Activated naive CD8-positive, alpha-beta T cell treated with anti-CD3 and anti-CD28 coated beads for 36 hours (primary cell): ENCODE results near the gene PRSS50. TPM values are rescaled to one million over a fixed set of nuclear protein-coding genes. Genes with fewer than 3 reads are reported as not detected.

Experiments used
- DNase-seq: peaks from one replicate; pipeline ENCODE4 v3.0.0; 2021
- H3K27ac Mint-ChIP-seq: one replicate; pipeline ENCODE4 v1.8.0; 2022; ENCODE audit warnings: mild to moderate bottlenecking, moderate library complexity, mixed read lengths
- H3K27me3 Mint-ChIP-seq: one replicate; pipeline ENCODE4 v1.8.0; 2022; ENCODE audit warnings: mild to moderate bottlenecking, mixed read lengths
- H3K36me3 Mint-ChIP-seq: one replicate; pipeline ENCODE4 v1.8.0; 2021; ENCODE audit warnings: mild to moderate bottlenecking, mixed read lengths
- H3K4me1 Mint-ChIP-seq: one replicate; pipeline ENCODE4 v1.8.0; 2021; ENCODE audit warnings: mixed read lengths
- H3K4me3 Mint-ChIP-seq: one replicate; pipeline ENCODE4 v1.8.0; 2022; ENCODE audit warnings: mild to moderate bottlenecking, moderate library complexity, mixed read lengths
- H3K9me3 Mint-ChIP-seq: one replicate; pipeline ENCODE4 v1.8.0; 2022; ENCODE audit warnings: mixed read lengths
- total RNA-seq, 2 experiments: library from RNA; stranded (reverse); gene quantifications; one replicate each; pipeline ENCODE4 v1.2.3, GENCODE V29; 2021

Gene PRSS50
- total RNA-seq, 2 experiments from 2014 or later, result not detected

DNA sequence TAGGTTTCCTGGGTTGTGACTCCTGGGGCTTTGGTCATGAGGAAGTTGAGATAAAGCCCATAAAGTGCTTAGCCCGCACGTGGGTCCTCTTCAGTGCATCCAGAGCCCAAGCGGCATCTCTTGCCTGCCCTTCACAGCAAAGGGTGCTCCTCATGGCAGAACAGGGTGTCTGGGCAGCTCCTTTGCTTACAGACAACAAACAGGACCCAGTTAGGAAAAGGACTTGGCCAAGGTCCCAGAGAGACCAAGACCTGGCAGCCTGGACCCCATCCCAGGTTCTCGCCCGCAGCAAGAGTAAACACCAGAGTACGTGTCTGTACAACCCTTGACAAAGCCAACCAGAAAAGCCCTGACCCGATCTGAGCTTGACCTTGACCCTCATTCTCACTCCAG lies 51.2 kb downstream of the PRSS50 start:
- Mint-ChIP-seq H3K4me3 (no peak overlapping the region), H3K27ac (no peak overlapping the region), H3K36me3 (no peaks in the 10 kb centered on the region), H3K9me3 (no peaks in the 10 kb centered on the region), H3K4me1 (no peaks in the 10 kb centered on the region), H3K27me3 (no peaks in the 10 kb centered on the region)
- no peak for DNase-seq

DNA sequence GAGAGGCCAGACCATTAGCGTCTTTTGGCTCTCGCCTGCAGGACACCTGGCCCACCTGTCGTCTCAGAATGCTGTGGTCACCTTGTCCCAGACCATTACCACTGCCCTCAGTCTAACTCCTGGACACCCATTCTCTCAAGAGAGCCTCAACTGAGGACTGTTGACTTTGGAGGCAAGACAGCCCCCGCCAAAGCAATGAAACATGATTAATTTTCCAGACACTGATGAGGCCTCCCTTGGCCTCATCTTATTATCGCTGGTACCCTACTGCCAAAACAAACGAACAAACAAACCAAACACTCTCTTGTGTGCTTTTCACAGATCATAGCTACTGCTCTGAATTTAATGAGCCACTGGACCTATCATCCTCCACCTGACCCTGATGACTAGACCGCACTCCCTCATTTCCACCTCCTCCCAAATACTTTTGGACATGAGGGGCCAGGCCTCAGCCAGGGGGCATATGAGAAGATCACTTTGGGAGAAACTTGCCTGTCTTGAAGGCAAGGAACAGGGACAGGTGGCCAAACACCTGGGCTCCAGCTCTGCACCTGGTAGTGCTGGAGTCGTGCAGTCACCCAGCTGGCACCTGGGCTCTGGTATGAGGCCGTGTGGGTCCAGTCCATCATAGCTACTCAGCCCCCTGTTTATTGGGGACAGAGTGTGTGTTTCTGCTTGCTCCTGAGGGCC lies 51.8 kb downstream of the PRSS50 start:
- Mint-ChIP-seq H3K36me3 (no peaks in the 10 kb centered on the region), H3K9me3 (no peaks in the 10 kb centered on the region), H3K27ac (no peak overlapping the region), H3K4me1 (no peaks in the 10 kb centered on the region), H3K4me3 (no peak overlapping the region), H3K27me3 (no peaks in the 10 kb centered on the region)
- no peak for DNase-seq

DNA sequence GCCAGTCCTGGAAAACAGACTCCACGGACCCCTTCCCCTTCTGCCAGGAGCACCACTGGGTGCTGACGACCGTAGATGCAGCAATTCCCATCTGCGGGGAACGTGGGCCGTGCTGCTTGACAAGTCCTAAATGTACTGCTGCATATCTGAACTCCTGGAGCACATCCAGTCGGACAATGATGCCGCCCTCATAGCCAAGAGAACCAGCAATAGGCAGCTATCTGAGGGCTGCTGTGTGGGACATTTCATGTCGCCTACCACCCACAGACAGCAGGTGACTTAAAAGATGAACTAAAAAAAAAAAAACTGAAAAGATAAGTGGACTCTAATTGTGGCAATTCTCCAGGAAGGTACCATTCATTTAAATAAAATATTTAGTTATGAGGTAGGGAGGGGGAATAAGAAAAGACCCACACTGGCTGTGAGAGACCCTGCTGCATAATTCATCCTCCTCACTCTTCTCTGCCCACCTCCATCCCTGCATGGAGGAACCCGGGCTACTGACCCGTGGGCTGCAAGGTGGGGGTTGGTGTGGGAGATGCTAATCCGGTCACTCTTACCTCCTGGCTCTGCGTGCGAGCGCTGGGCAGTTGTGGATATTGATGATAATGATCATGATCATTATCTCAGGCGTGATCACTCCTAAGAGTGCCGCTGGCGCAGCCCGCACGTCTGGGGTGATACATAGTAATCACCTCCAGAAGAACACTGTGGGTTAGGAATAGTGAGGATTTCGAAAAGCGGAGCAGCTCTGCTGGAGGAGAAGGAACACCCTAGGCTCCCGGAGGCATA lies 52.5 kb downstream of the PRSS50 start:
- no peaks in the 10 kb centered on the region for H3K4me1 Mint-ChIP-seq
- H3K36me3 Mint-ChIP-seq, result no peaks in the 10 kb centered on the region
- H3K27me3 Mint-ChIP-seq, result no peaks in the 10 kb centered on the region
- no peak overlapping the region for H3K4me3 Mint-ChIP-seq
- H3K27ac Mint-ChIP-seq, result no peak overlapping the region
- DNase-seq, result no peak
- no peaks in the 10 kb centered on the region for H3K9me3 Mint-ChIP-seq

DNA sequence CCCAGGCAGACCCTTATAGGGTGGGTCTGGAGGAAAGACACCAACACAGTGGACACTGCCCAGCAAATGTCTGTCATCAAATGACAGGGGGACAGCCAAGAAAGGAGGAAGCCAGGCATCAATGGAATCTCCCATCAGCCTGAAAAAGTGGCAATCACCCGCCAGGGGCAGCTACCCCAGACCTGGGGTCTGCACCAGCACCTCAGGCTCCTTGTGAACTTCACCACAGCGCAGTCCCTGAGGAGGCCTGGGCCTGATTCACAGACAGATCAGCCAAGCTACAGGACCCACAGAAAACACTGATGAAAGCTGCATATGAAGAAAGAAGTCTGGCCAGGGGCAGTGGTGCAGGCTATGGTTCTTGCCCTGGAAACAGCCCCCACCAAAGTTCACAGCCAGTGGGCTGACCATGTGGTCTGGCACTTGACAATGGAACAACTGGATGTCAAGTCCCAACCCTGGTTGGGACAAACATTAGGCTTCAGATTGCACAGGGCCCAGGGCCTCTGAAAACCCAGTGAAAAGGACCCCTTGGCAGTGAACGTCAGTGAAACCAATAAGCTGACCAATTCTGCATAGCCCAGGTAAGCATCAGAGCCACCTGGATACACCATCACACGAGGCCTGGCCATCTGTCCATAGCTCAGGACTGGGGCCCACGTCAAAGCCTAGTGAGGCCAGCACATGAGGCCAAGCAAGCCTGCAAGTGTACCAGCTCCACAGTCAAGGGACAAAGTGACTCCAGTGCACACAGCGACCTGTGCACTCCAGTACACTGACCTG lies 53.3 kb downstream of the PRSS50 start:
- no peaks in the 10 kb centered on the region for H3K27me3 Mint-ChIP-seq
- H3K4me3 Mint-ChIP-seq, result no peak overlapping the region
- H3K36me3 Mint-ChIP-seq, result no peaks in the 10 kb centered on the region
- H3K27ac Mint-ChIP-seq, result no peak overlapping the region
- H3K4me1 Mint-ChIP-seq, result no peaks in the 10 kb centered on the region
- DNase-seq, result no peak
- no peaks in the 10 kb centered on the region for H3K9me3 Mint-ChIP-seq

DNA sequence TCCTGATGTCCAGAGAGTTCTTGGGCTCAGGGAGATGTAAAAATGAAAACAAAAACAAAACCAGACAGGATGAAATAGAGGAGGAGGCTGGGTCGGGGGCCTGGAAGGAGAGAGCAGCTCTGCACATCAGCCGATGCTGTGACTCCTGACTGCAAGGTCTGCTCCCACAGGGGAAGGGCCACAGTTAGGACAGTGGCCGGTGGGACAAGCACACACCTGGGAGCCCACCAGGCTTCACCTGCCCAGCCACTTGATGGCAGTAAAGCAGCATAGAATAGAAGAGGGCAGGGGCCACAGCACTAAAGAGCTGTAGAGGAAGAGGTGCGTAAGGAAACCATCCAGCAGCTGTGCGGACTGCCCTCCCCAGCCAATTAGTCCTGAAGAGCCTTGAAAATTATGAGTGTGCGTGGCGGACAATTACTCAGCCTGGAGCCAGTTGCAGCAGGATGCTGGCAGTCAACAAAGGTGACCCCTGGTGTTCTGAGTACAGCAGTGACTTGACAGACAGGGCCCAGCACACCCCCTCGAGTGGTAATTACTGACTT lies 54.0 kb downstream of the PRSS50 start:
- Mint-ChIP-seq H3K9me3 (no peaks in the 10 kb centered on the region), H3K4me1 (no peaks in the 10 kb centered on the region), H3K27me3 (no peaks in the 10 kb centered on the region), H3K4me3 (no peak overlapping the region), H3K27ac (no peak overlapping the region), H3K36me3 (no peaks in the 10 kb centered on the region)
- DNase-seq, result no peak

DNA sequence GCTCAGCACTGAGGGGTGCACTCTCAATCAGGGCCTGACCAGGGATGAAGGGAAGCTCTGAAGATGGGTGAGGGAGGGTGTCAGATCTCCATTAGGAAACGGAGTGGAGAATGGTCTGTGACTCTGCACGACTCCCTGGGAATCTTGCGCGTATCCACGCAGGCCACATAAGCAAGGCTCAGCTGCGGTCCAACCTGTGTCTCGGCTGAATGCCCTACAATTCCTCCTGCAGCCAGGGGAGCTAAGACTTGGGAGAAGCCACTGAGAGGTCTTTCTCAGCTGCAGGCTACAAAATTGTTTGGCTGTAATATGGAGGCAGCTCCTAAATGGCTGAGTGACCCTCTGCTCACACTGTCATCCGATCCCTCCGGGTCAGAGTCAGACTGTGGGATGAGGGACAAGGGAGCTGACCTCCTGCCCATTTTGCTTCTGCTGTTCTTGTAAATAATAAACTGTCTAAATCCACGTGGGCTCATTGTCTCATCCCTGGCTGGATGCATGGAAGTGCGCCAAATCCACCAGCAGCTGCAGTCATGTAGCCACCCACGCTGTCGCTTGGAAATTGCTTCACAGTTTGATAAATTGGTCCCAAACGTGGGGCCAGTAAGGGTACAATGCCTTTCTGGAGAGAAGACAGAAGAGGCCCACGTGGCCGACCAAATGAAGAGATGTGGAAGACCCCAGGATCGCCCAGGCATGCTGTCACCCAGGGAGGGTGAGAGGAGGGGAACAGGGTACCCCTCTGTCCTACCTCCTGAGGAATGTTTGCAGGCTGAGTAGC lies 54.7 kb downstream of the PRSS50 start:
- no peak overlapping the region for H3K4me3 Mint-ChIP-seq
- H3K9me3 Mint-ChIP-seq, result no peaks in the 10 kb centered on the region
- no peak overlapping the region for H3K27ac Mint-ChIP-seq
- no peaks in the 10 kb centered on the region for H3K36me3 Mint-ChIP-seq
- no peak for DNase-seq
- H3K27me3 Mint-ChIP-seq, result no peaks in the 10 kb centered on the region
- H3K4me1 Mint-ChIP-seq, result no peaks in the 10 kb centered on the region

Other genes with a start within 250 kb of the PRSS50 start
- not detected for gene RTP3, start 219.9 kb downstream of the PRSS50 start, total RNA-seq
- not detected for gene LRRC2, start 151.6 kb downstream of the PRSS50 start, total RNA-seq
- not detected for gene FAM240A, start 105.3 kb downstream of the PRSS50 start, total RNA-seq
- gene ALS2CL, start 24.2 kb downstream of the PRSS50 start, total RNA-seq, result 1 to 10 TPM; 1.3 TPM
- gene TMIE, start 16.5 kb downstream of the PRSS50 start, total RNA-seq, result under 1 TPM; 0.41 to 0.42 TPM
- gene MYL3, start 145.6 kb upstream of the PRSS50 start, total RNA-seq, result not detected
- gene PTH1R, start 159.9 kb upstream of the PRSS50 start, total RNA-seq, result not detected